SK-N-SH treated with all-trans-retinoic acid at 6 μM for 48 hours (cell line): Measurements from ENCODE around the gene ADAMTSL1.
A peak's percentile ranks its signal among the peaks of the same experiment; 100 is the strongest.

Source experiments
- ATAC-seq: fragments of 200-7000 bp; cut with Tn5 transposase; 3 replicates; pipeline ENCODE4 v1.9.1; 2020; ENCODE audit warnings: mild to moderate bottlenecking, moderate library complexity
- ARNTL ChIP-seq: fragments of 450-650 bp; formaldehyde crosslinking; IDR thresholded peaks from 2 replicates; pipeline ENCODE4 v1.5.0; 2020; ENCODE audit warnings: low read depth, mild to moderate bottlenecking, moderate library complexity, borderline replicate concordance
- BACH2 ChIP-seq: fragments of 250-450 bp; sonication (Bioruptor Pico); IDR thresholded peaks from 2 replicates; pipeline ENCODE4 v1.9.0; 2021; ENCODE audit warnings: mild to moderate bottlenecking, borderline replicate concordance
- CREB5 ChIP-seq: fragments of 250-450 bp; sonication (Bioruptor Pico); IDR thresholded peaks from 2 replicates; pipeline ENCODE4 v1.5.1; 2020; ENCODE audit warnings: low read depth, mild to moderate bottlenecking, moderate library complexity
- CSRNP3 ChIP-seq: fragments of 250-450 bp; sonication (Bioruptor Pico); IDR thresholded peaks from 2 replicates; pipeline ENCODE4 v1.5.1; 2021; ENCODE audit warnings: mild to moderate bottlenecking, moderate library complexity
- ESRRG ChIP-seq: fragments of 250-450 bp; sonication (Bioruptor Pico); IDR thresholded peaks from 2 replicates; pipeline ENCODE4 v1.6.1; 2021; ENCODE audit warnings: mild to moderate bottlenecking
- GLIS3 ChIP-seq: fragments of 250-450 bp; sonication (Bioruptor Pico); IDR thresholded peaks from 2 replicates; pipeline ENCODE4 v1.5.0; 2020; ENCODE audit warnings: mild to moderate bottlenecking, moderate library complexity
- ISL1 ChIP-seq: fragments of 250-450 bp; sonication (Bioruptor Pico); IDR thresholded peaks from 2 replicates; pipeline ENCODE4 v2.1.2; 2022; ENCODE audit warnings: mild to moderate bottlenecking, moderate library complexity
- OSR1 ChIP-seq: fragments of 250-450 bp; sonication (Bioruptor Pico); IDR thresholded peaks from 2 replicates; pipeline ENCODE4 v1.8.0; 2022; ENCODE audit warnings: moderate library complexity, mild to moderate bottlenecking, inconsistent platforms
- POU6F1 ChIP-seq: fragments of 250-450 bp; sonication (Bioruptor Pico); IDR thresholded peaks from 2 replicates; pipeline ENCODE4 v1.8.0; 2021; ENCODE audit warnings: low read depth, mild to moderate bottlenecking, moderate library complexity, borderline replicate concordance
- RARB ChIP-seq: fragments of 250-450 bp; sonication (Bioruptor Pico); IDR thresholded peaks from 2 replicates; pipeline ENCODE4 v1.8.0; 2021; ENCODE audit warnings: mild to moderate bottlenecking, moderate library complexity
- SNAI2 ChIP-seq: fragments of 250-450 bp; sonication (Bioruptor Pico); IDR thresholded peaks from 2 replicates; pipeline ENCODE4 v1.5.0; 2020; ENCODE audit warnings: mild to moderate bottlenecking, moderate library complexity
- TCF4 ChIP-seq: fragments of 250-450 bp; sonication (Bioruptor Pico); IDR thresholded peaks from 2 replicates; pipeline ENCODE4 v1.8.0; 2021; ENCODE audit warnings: mild to moderate bottlenecking, moderate library complexity, borderline replicate concordance
- TOX ChIP-seq: fragments of 250-450 bp; sonication (Bioruptor Pico); IDR thresholded peaks from 2 replicates; pipeline ENCODE4 v1.8.0; 2021; ENCODE audit warnings: mild to moderate bottlenecking, moderate library complexity, borderline replicate concordance
- ZFP3 ChIP-seq: fragments of 250-450 bp; sonication (Bioruptor Pico); IDR thresholded peaks from 2 replicates; pipeline ENCODE4 v1.5.0; 2020; ENCODE audit warnings: mild to moderate bottlenecking, moderate library complexity
- ZFP30 ChIP-seq: fragments of 450-650 bp; formaldehyde crosslinking; IDR thresholded peaks from 2 replicates; pipeline ENCODE4 v1.5.0; 2022; ENCODE audit warnings: mild to moderate bottlenecking, moderate library complexity
- ZNF565 ChIP-seq: fragments of 450-650 bp; formaldehyde crosslinking; conservative IDR thresholded peaks from 2 replicates; pipeline ENCODE4 v1.5.0; 2020; ENCODE audit warnings: low read depth, mild to moderate bottlenecking, moderate library complexity
- ZNF70 ChIP-seq: fragments of 450-650 bp; formaldehyde crosslinking; IDR thresholded peaks from 2 replicates; pipeline ENCODE4 v1.5.0; 2020; ENCODE audit warnings: mild to moderate bottlenecking, moderate library complexity
- TF ChIP-seq, protein P1 (sequence below): fragments of 250-450 bp; sonication (Bioruptor Pico); IDR thresholded peaks from 2 replicates; pipeline ENCODE4 v1.8.0; 2020; ENCODE audit warnings: mild to moderate bottlenecking, moderate library complexity, borderline replicate concordance
- TF ChIP-seq, protein P2 (sequence below): fragments of 250-450 bp; sonication (Bioruptor Pico); IDR thresholded peaks from 2 replicates; pipeline ENCODE4 v1.5.0; 2020; ENCODE audit warnings: mild to moderate bottlenecking, moderate library complexity

ADAMTSL1 gene

DNA sequence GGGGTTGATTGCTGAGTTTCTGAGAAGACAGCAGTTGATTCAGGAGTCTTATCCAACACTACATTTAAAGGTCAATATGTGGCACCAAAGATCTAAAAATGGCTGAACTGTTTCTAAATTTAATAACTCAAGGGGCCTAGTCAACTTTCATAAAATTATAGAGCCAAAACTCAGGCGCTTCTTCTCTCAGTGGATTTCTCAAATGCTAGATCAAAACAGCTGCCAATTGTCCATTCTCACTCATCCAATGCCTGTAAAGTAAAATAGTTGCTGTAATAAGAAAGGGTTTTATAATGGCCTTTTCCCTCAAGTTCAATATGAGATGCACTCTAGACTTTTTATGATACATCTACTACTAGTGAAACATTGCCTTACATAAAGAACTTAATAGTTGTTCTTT, 26.5 kb downstream of the ADAMTSL1 start (continued):
- no peak for TF ChIP-seq SNAI2 (CRISPR knock-in tag)
- no peak for TF ChIP-seq CREB5

DNA sequence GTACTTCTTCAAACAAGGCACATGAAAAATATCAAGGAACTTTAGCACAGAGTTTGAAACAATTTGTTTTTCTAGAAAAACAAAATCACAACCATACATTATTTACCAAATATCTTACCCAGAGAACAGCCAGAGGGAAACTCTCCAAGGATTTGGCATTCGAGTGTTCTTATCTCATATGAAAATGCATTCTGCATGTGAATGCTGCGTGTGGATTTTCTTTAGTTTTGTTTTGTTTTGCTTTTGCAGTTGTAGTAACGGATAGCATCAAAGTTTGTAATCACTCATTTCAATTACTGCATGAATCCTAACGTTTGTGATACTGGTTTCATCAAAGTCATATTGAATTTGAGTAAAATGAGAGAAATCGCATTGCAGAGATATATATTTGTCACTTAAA, 28.0 kb downstream of the ADAMTSL1 start:
- ATAC-seq = peak; percentile 35; the same call in 2 of the 3 replicates
- no peak for TF ChIP-seq ESRRG (CRISPR knock-in tag)
- TF ChIP-seq, protein P1, sequence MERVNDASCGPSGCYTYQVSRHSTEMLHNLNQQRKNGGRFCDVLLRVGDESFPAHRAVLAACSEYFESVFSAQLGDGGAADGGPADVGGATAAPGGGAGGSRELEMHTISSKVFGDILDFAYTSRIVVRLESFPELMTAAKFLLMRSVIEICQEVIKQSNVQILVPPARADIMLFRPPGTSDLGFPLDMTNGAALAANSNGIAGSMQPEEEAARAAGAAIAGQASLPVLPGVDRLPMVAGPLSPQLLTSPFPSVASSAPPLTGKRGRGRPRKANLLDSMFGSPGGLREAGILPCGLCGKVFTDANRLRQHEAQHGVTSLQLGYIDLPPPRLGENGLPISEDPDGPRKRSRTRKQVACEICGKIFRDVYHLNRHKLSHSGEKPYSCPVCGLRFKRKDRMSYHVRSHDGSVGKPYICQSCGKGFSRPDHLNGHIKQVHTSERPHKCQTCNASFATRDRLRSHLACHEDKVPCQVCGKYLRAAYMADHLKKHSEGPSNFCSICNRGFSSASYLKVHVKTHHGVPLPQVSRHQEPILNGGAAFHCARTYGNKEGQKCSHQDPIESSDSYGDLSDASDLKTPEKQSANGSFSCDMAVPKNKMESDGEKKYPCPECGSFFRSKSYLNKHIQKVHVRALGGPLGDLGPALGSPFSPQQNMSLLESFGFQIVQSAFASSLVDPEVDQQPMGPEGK (CRISPR knock-in tag) = no peak

DNA sequence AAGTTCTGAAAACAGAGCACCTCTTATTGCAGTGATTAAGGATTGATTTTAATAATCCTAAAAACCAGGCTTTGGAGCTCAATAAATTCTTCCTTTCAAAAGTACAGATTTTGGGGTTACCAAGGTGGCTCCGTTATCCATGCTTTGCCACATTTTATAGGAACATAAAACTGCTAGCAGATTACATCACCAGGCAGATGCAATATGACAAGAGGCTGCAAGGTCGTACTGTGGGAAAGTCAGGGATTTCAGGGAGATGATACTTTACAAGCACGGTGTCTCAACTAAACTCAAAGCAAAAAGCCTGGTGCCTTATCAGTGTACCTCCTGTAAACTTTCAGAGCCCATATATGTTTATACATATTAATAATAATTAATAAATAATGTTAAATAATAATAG, 28.6 kb downstream of the ADAMTSL1 start:
- ATAC-seq = peak; percentile 49; the same call in 2 of the 3 replicates
- no peak for TF ChIP-seq ISL1 (CRISPR knock-in tag)
- TF ChIP-seq POU6F1 (CRISPR knock-in tag) = no peak
- no peak for TF ChIP-seq TOX
- no peak for TF ChIP-seq ZFP3
- TF ChIP-seq GLIS3 = no peak
- TF ChIP-seq CREB5 = no peak
- TF ChIP-seq ZNF70 (CRISPR knock-in tag) = no peak
- TF ChIP-seq, protein P1 (CRISPR knock-in tag) = no peak
- TF ChIP-seq SNAI2 (CRISPR knock-in tag) = no peak

DNA sequence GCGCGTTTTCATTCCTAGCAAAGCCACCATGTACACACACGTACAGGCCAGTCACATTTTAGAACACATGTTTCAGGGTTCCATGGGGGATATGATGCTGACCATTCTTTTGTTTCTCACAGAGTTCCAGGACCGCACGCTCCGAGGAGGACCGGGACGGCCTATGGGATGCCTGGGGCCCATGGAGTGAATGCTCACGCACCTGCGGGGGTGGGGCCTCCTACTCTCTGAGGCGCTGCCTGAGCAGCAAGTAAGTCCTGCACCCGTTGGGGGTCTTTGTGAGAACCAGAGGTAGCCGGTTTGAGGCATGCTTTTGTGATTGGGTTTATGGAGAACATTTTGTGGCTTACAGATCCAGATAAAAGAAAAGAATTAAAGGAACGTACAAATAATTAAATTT, 30.8 kb downstream of the ADAMTSL1 start:
- TF ChIP-seq OSR1 (CRISPR knock-in tag) (no peak), BACH2 (CRISPR knock-in tag) (no peak), SNAI2 (CRISPR knock-in tag) (no peak), GLIS3 (no peak), ZFP30 (no peak), ISL1 (CRISPR knock-in tag) (no peak), CSRNP3 (CRISPR knock-in tag) (no peak), ZNF565 (CRISPR knock-in tag) (no peak), ARNTL (CRISPR knock-in tag) (no peak), RARB (CRISPR knock-in tag) (no peak), TCF4 (CRISPR knock-in tag) (no peak)
- TF ChIP-seq, protein P2, sequence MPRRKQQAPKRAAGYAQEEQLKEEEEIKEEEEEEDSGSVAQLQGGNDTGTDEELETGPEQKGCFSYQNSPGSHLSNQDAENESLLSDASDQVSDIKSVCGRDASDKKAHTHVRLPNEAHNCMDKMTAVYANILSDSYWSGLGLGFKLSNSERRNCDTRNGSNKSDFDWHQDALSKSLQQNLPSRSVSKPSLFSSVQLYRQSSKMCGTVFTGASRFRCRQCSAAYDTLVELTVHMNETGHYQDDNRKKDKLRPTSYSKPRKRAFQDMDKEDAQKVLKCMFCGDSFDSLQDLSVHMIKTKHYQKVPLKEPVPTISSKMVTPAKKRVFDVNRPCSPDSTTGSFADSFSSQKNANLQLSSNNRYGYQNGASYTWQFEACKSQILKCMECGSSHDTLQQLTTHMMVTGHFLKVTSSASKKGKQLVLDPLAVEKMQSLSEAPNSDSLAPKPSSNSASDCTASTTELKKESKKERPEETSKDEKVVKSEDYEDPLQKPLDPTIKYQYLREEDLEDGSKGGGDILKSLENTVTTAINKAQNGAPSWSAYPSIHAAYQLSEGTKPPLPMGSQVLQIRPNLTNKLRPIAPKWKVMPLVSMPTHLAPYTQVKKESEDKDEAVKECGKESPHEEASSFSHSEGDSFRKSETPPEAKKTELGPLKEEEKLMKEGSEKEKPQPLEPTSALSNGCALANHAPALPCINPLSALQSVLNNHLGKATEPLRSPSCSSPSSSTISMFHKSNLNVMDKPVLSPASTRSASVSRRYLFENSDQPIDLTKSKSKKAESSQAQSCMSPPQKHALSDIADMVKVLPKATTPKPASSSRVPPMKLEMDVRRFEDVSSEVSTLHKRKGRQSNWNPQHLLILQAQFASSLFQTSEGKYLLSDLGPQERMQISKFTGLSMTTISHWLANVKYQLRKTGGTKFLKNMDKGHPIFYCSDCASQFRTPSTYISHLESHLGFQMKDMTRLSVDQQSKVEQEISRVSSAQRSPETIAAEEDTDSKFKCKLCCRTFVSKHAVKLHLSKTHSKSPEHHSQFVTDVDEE (CRISPR knock-in tag) = no peak
- TF ChIP-seq, protein P1 (CRISPR knock-in tag) = no peak
- ATAC-seq = no peak
